Body of pancreas (tissue), 4 donors: ENCODE data around the gene TMEM38A.

ENCODE experiments used
- CTCF ChIP-seq, 7 experiments: fragments of 450-650 bp in 4 of 7; fragments of 200-600 bp in 3 of 7; sonication (generic) in 3 of 7; IDR thresholded peaks; one replicate each; pipeline ENCODE4 v1.5.1; 2016 to 2019; ENCODE audit warnings: antibody characterized with exemption in 7 of 7
- POLR2A ChIP-seq, 3 donors: fragments of 450-650 bp; IDR thresholded peaks; one replicate each; pipeline ENCODE4 v1.6.1; 2016; ENCODE audit warnings: antibody characterized with exemption in 3 of 3, mild to moderate bottlenecking in 2 of 3

GRCh38 chr19:16715611-16716010 lies 54.7 kb downstream of the TMEM38A start:
- TF ChIP-seq CTCF (IDR thresholded peaks at IDR 0.05) = no peak
- no peak for TF ChIP-seq POLR2A (IDR thresholded peaks at IDR 0.05)
